M059J (cell line): ENCODE measurements around the gene ASB10. TPM values are rescaled to one million over a fixed set of nuclear protein-coding genes. Genes with fewer than 3 reads are reported as not detected.
A peak's percentile ranks its signal among the peaks of the same experiment; 100 is the strongest.

ENCODE experiments used
- DNase-seq: peaks from one replicate; pipeline ENCODE4 v3.0.0-alpha.2; 2012; ENCODE audit warnings: low read depth
- total RNA-seq: library from RNA; depleted of rRNA; stranded (reverse); fragments of >200 nt; shearing (Covaris generic); gene quantifications from 2 replicates; pipeline ENCODE4 v1.2.3, GENCODE V29; 2014

ASB10 gene
- total RNA-seq, 1 experiment from 2014 or later, result not detected

- DNase-seq, result no peak
Observed at GRCh38 chr7:151187409-151188251, 580 bp upstream of the ASB10 start.

GRCh38 chr7:151185762-151186639 is 1.0 kb downstream of the ASB10 start:
- no peak for DNase-seq

DNA sequence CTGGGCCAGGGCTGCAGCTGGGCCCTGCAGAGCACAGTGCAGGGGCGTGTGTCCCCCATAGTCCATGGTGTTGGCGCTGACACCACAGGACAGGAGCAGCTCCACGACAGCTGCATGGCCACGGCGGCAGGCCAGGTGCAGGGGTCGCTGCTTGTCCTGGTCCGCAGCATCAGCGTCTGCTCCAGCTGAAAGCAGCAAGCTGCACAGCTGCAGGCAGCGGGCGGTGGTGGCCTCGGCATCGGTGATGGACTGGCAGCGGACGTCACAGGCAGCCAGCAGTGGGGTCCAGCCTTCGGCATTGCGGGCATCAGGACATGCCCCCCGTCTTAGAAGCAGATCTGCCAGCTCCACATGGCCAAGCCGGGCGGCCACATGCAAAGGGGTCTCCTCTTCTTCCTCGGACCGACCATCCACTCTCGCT is 6.0 kb downstream of the ASB10 start:
- DNase-seq, result no peak

DNA sequence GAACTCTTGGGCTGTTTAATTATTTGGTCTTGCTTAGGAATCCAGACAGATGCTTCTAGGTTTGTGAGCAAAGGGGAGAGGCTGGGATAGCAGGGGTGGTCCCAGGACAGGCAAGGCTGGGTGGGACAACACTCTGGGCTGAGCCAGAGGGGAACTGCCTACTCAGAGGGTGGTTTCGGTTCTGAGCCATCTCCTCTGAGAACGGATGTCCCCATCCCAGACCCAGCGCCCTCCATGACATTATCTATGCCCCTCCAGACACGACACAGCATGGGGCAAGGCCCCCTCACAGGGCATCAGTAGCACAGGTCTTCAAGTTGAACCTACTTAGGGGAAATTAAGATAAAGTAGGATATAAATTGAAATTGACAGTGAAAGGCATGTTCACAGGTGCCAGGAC is 7.1 kb downstream of the ASB10 start:
- no peak for DNase-seq

GRCh38 chr7:151179287-151179860 is 7.7 kb downstream of the ASB10 start:
- no peak for DNase-seq

DNA sequence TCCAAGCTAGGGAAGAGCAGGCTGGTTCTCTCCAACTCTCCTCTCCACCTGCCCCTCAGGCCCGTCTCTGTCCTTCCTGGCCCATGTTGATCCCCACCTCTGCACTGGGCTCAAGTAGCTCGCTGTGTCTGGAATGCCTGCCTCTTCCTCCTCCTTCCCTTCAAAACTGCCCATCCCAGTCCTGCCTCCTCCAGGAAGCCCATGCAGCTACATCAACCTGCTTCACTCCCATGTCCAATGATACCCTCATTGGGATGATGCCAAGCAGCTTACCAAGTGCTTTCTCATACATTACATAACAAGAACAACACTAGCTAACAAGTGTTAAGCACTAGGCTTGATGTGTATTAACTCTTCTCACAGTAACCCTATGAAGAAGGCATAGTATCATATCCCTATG is 8.2 kb downstream of the ASB10 start:
- DNase-seq, result no peak

- DNase-seq, result no peak
Observed at GRCh38 chr7:151178236-151178635, 8.8 kb downstream of the ASB10 start.

GRCh38 chr7:151177310-151177709 is 9.7 kb downstream of the ASB10 start:
- DNase-seq, result no peak

DNA sequence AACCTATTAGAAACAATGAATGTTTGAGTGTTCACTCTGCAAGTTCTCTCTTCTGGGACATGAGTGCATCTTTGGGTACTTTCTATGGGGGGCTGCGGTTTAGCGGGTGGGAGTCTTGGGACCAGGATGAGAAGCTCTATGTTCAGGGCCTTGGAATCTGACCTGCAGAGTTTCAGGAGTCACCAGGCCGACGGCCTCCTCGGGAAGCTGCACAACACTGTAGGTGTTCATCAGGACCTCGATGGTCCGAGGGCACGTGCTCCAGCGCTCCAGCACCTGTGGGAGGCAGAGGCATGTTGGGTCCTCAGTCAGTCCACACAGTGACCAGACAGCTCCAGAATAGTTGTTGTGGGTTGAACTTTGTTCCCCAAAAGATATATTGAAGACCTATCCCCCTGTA is 10.6 kb downstream of the ASB10 start:
- no peak for DNase-seq

DNA sequence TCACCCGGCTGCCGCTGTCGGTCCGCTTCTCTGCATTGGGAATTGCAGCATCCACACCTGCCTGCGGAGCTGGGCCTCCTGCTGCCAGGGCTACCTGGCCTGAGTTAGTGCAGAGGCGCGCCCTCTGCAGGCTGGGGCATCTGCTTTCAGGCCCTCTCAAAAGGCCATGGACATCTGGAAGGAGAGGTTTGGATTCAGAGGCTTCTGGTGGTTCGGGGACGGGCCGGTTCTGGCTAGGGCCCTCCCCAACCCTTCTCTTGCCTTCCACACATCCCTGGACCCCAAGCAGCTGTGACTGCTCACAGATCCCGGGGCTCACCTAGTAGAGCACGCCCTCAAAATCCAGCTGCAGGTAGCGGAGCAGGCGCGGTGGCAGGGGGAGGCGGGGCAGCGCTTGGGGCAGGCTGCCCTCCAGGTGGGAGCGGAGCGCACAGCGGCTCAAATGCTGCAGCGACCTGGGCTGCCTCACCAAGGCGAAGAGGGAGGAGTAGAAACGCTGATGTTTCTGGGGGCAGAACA is 11.2 kb downstream of the ASB10 start:
- no peak for DNase-seq

DNA sequence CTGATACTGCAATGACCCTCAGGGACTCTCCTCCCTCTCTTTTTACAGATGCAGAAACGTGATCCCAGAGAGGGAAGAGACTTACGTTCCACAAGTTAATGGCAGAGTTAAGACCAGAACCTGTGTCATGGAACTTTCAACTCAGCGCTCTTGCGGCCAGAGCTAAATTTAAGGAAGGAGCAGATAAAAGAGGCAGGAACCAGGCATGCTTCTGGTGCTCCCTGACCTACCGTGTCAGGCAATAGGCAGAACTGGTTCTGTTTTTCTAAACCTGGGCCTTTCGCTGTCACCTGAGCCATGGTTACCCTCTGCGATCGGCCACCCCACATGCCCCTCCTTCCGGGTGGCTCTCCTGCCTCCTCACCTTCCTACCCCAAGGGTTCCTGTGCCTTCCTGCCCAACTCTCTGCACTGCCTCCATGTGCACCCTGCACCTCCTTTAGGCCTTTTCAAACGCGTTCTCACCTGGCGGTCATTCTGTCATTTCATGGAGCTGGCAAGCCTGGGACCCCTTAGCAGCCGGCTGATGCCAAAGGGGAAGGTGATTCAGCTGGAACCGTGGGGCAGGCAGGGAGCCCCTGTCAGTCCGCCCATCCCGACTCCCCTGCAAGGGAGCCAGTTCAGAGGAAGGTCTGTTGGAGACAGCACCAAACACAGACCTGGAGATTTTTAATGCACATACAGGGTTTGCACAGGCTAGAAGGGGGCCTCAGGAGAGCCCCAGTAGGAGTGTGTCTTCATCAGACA is 11.8 kb downstream of the ASB10 start:
- no peak for DNase-seq

DNA sequence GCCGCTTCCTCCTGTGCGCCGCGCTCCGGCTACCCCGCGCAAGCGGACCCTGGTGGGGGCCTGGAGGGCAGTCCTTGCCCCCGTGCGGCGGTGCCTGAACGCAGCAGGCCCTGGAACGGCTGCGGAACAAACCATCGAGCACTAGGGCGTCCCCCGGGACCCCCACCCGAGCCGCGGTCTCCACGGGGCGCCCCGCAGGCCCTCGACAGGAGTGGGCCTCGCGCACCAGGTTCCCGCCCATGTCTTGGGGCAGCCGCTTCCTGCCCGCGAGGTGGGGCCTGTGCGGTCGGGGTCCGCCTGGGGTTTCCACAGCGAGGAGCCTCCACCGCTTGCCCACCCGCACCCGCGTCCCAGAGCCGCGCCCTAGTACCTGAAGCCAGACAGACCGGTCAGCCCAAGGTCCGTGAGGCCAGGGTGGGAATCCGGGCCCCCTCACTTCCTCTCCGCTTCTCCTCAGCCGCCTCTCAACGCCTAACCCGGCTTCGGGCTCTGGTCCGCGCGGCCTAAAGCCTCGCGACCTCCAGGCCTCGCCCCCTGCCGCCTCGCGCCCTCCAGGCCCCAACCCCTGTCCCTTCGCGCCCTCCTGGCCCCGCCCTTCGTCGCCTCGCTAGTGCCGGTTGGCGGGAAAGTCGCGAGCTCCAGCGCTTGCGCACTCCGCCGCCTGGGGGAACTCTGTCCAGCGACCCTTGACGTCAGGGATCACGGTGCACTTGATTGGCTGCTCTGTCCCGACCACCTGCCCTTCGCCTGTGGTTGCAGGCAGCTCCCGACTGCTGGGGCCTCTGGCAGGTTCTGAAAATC is 12.6 kb downstream of the ASB10 start:
- no peak for DNase-seq

DNA sequence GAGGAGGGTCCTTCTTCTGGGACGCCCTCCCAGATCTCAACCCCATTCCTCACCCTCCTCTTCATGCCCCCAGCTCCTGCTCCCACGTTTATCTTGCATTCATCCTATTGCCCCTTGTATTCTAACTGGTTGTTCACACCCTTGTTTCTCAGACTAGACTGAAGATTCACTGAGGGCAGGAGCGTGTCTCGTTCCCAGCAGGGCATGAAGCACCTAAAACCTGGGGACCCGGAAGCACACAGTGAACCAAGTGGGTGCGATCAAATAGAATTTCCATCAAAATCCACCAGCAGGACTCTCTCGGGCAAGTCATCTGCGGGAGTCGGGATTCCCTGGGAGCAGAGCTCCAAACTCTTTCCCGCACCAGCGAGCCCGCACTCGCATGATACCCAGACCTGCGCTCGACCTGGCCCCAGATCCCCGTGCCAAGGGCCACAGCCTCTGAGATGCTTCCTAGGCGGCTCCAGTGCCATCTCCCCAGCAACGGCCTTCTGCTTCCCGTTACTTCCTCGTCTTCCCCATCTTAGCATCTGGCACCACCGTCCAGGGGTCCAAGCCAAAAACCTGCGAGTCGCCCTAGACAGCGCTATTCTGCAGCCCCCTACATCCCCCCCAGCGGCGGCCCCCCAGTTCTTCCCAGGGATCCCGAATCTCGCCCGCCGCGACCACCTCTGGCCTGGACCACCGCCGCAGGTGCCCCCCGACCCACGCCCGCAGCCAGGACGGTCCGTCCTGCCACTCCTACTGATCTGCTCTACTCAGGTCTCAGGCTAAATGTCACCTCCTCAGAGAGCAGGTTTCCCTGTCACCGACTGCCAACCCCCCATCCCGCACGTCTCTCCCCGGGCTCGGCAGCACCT is 13.4 kb downstream of the ASB10 start:
- DNase-seq, result no peak

GRCh38 chr7:151172273-151173141 is 14.5 kb downstream of the ASB10 start:
- peak; percentile 59 for DNase-seq

GRCh38 chr7:151168787-151169162 is 18.3 kb downstream of the ASB10 start:
- no peak for DNase-seq

GRCh38 chr7:151168003-151168786 is 18.9 kb downstream of the ASB10 start:
- DNase-seq, result peak; percentile 15

DNA sequence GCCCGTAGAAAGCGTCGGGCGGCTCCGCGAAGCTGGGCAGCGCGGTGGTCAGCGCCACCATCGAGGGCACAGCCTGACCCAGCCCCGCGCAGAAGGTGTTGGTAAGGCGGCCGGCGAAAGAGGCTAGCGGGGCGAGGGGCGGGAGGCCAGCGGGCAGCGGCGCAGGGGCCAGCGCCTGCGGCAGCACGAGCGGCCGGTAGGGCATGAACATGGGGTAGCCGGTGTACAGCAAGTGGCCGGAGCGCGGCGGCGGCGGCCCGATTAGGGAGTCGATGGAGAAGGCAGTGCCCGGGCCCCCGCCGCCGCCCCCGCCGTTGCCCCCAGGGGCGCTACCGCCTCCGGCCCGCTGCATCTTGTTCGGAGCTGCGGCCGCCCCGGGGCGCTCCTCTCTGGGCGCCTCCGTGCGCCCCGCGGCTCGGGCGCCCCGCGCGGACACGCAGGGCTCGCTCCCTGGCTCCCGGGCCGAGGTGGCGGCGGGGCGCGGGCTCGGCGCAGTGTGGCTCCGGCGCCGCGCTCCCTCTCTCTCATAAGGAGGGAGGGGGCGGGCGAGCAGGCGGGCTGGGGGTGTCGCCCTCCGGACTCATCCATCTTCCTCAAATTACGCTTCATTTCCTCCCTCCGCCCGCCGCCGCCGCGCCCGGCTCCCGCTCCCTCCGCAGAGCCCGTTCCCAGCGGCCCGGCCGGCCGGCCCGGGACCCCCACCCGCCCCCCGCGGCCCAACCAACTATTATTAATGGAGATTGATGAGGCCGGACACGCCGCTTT is 19.7 kb downstream of the ASB10 start, which contains the start of gene GBX1:
Gene GBX1, minus strand, starts transcription at position 498 of the 765 bp plus-strand sequence. Its CDS starts 146 bp downstream, at position 352.
- DNase-seq, result no peak
